ENCODE measurements around the gene AP5Z1.

AP5Z1 gene

GRCh38 chr7:4745971-4746919, 29.2 kb upstream of the AP5Z1 start:
- DNase-seq, result no peak

DNA sequence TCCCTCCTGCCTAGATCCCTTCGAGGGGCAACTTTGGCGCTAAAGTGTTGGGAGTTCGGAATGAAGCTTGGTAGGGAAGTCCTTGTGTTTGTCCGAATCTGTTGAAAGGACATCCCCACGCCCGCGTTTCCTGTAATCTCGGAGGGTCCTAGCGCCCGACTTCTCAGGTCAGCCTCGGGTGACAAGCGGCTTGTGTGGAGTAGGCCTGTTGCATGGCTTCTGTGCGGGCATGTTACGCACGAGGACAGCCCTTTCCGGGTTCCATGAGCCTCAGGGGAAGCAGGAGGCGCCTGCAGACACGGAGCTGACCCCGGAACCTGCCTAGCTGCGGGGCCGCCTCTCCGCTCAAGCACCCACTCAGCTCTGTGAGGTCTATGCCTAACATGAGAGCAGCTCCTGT, 28.4 kb upstream of the AP5Z1 start:
- DNase-seq, result no peak

GRCh38 chr7:4747746-4748145, 27.7 kb upstream of the AP5Z1 start:
- no peak for DNase-seq

DNA sequence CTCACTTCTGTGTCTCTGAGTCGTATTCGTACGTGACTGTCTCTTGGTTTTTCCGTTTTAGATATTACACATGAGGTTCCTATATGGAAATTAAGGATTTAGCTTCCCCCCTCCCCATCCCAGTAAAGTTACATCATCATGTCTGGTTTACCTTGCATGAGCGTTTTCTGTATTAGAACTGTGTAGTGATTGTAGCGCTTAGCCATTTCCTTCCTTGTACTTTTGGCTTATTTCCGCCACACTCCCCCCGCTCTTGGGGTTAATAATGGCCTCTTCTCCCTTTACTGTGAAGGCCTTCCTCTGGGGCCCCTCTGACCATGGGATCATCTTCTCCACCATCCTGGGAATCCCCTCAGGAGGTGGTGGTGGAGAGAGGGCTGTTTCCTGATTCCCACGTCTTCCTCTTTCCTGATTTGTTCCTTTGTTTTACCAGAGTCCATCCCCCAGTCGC, 27.2 kb upstream of the AP5Z1 start:
- no peak for DNase-seq

DNA sequence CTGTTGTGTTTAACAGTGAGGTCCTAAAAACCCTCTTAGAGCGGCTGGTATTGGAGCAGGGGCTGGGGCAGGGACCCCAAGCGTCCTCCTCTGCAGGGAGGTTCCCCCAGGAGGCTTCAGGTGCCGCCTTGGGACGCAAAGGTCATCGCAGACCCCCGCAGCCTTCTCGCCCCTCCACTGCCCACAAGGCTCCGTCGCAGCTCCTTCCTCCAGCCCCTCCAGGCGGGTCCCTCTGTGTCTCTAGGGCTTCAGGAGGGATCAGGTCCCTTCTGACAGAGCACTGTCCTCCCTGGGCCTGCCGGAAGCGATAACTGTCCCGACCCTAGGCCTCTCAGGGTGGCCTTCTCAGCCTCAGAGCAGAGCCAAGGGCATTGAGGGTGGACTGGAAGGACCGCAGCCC, 26.1 kb upstream of the AP5Z1 start:
- no peak for DNase-seq

DNA sequence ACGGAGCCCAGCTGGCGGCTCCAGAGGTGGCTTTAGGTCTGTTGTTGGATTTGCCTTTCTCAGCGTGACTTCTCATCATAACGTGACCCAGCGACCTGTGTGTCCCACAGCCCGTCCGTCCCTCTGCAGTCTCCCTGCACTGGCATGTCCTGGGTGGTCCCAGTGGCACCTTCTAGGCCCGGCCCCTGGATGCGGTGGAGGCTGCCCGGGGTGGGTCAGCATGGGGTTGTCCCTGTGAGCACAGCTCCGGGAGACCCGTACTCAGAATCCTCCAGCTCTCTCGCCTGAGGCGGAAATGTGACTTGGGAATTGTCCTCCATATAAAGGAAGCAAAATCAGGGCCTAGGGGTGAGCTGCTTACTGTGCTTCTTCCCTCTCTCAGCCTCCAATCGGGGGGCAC, 25.6 kb upstream of the AP5Z1 start:
- no peak for DNase-seq

DNA sequence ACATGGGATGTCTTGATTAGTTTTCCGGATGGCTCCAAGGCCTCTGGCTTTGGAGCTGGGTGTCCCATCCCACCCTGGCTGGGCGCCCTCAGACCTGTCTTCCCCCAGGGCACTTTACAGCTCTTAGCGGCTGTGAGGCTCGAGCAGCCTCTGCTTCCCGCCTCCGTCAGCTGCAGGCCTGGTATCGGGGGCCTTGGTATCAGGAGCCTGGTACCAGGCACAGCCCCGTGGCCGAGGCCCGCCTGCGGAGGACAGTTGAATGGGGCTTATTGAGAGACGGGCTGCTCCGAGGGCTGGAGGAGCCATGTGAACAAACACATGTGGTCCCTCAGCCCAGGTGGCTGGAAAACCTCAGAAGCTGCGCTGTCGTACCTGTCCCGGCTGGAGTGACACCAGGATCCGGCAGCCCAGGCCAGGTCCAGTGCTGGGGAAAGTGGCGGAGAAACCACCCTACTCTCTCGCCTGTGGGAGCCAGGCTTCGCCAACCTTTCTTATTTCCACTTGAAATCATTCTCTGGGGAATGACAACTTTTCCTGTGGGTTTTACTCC, 23.9 kb upstream of the AP5Z1 start:
- no peak for DNase-seq

- peak; percentile 80 for DNase-seq
Observed at GRCh38 chr7:4753598-4754432, 21.6 kb upstream of the AP5Z1 start.

GRCh38 chr7:4754433-4755010, 20.9 kb upstream of the AP5Z1 start:
- DNase-seq, result no peak

GRCh38 chr7:4755045-4755444, 20.4 kb upstream of the AP5Z1 start:
- DNase-seq, result no peak

GRCh38 chr7:4758111-4758510, 17.3 kb upstream of the AP5Z1 start:
- DNase-seq, result no peak

GRCh38 chr7:4758791-4759190, 16.6 kb upstream of the AP5Z1 start:
- no peak for DNase-seq

GRCh38 chr7:4759211-4759610, 16.2 kb upstream of the AP5Z1 start:
- no peak for DNase-seq

DNA sequence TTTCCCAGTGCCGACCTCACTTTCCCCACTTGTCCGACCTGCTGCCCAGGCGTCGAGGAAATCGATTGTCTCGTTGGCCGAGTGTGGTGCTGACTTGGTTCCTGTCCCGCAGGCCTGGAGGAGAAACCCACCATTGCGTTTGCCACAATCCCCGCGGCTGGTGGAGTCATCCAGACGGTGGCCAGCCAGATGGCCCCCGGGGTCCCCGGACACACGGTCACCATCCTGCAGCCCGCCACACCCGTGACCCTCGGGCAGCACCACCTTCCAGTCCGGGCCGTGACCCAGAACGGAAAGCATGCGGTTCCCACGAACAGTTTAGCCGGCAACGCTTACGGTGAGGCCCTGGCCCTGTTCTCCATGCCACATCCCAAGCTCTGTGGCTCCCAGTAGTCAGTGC, 14.5 kb upstream of the AP5Z1 start:
- DNase-seq, result no peak

DNA sequence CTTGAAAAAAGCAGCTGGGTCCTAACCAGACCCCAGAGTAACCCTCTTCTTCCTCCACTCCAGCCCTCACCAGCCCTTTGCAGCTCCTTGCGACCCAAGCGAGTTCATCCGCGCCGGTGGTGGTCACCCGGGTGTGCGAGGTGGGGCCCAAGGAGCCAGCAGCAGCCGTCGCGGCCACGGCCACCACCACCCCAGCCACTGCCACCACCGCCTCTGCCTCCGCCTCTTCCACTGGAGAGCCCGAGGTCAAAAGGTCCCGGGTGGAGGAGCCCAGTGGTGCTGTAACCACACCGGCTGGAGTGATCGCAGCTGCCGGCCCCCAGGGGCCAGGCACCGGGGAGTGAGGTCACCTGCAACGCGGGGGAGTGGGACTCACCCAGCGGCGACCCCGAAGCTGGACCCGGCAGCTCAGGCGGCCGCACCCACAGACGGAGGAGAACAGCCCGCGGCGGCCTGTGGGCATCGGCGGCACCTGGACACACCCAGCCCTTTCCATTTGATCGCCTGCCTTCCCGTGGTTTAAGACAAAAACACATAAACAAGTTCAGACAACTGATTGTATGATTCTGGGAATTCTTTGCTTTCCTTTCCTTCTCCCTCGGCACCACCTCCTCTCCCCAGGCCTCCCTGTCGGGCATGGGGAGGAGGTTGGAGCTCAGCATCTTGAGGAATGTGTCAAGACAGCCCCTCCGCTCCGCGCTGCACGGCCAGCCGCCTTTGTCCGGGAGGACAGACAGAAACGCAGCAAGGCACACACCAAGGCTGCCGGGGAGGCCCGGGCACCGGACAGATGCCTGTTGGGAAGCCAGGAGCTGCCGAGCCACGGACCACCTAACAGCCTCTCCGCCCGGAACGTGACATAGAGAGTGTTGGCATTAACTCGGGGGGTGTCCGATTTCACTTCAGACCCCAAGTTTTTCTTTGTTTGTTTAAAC, 13.0 kb upstream of the AP5Z1 start:
- no peak for DNase-seq

DNA sequence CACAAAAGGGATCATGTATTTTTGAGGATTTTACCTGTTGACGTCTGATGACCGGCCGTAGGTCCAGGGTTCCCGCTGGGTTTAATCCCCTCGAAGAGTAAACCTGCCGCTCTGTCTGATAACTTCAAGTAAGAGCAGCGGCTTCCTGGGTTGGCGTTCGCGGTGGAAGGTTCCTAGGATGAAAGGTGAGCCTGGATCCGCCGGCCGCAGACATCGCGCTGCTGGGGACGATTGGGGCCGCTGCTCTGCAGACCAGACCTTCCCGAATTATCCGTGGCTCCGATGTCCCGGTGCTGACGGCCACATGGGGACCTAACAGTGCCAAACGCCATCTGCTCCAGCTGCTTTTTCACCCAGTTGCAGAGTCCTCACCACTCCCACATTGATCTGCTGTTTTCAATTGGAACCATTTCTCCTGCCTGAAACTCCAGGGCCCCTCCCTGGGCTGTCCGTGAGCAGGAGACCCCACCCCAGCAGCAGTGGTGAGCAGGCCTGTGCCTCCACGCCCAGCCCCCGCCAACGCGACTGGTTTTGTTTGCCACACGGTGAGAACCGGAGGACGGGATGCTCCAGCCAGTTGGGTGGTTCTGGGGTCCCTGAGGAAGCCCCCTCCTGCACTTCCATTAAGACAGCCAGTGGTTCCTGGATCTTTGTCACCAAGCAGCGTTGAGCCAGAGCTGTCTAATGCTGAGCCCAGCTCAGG, 12.2 kb upstream of the AP5Z1 start:
- DNase-seq, result no peak

DNA sequence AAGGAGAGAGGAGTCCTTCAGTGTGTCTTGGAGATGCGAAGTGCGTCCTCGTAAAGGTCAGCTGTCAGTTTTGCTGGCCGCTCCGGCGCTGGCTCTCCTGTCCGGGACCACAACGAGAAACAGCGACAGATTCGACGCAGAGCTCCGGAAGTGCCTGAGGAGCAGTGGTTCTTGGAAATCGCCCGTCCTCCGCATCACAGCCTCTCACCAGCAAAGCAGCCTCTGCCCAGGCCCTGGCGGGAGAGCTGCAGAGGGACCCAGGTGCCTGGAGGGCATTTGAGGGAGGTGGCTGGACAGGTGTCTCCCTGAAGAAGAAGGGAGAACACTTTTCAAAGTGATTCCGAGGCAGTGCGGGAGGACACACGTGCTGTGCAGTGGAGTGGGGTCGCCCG, 11.6 kb upstream of the AP5Z1 start:
- DNase-seq, result no peak

- DNase-seq, result no peak
Observed at GRCh38 chr7:4764402-4765007, 10.9 kb upstream of the AP5Z1 start.

- no peak for DNase-seq
Observed at GRCh38 chr7:4765776-4766490, 9.5 kb upstream of the AP5Z1 start.

Measured in activated T-cell treated with anti-CD3 and anti-CD28 coated beads for 4 hours (primary cell).